ENCODE measurements around the gene CAB39.
"Not testable (repeated sequence)": the region's sequence is repeated elsewhere in the genome, so short reads cannot be mapped to it uniquely, and the experiment has no call there.

Gene CAB39

GRCh38 chr2:230713331-230714135 is 891 bp downstream of the CAB39 start:
- in situ Hi-C loops (cut with HindIII; ENCODE audit: low sequenced_read_pairs), result loop anchor here (5.0 kb wide), 2 partner anchors 49 to 94 kb away; no protein-coding TSS in a partner anchor

- in situ Hi-C loops (cut with HindIII; ENCODE audit: low sequenced_read_pairs), result loop anchor here (5.0 kb wide), 2 partner anchors 48 to 93 kb away; no protein-coding TSS in a partner anchor
These were observed 1.5 kb downstream of the CAB39 start for GRCh38 chr2:230714136-230714480.

GRCh38 chr2:230715201-230715600 is 2.6 kb downstream of the CAB39 start:
- in situ Hi-C loops (cut with HindIII; ENCODE audit: low sequenced_read_pairs), result no loop called here

GRCh38 chr2:230716588-230716987 is 3.9 kb downstream of the CAB39 start:
- in situ Hi-C loops (cut with HindIII; ENCODE audit: low sequenced_read_pairs), result no loop called here

GRCh38 chr2:230717600-230717999 is 5.0 kb downstream of the CAB39 start:
- in situ Hi-C loops (cut with HindIII; ENCODE audit: low sequenced_read_pairs), result no loop called here

GRCh38 chr2:230719340-230719739 is 6.7 kb downstream of the CAB39 start:
- in situ Hi-C loops (cut with HindIII; ENCODE audit: low sequenced_read_pairs), result no loop called here

GRCh38 chr2:230721712-230722111 is 9.1 kb downstream of the CAB39 start:
- in situ Hi-C loops (cut with HindIII; ENCODE audit: low sequenced_read_pairs), result no loop called here

- in situ Hi-C loops (cut with HindIII; ENCODE audit: low sequenced_read_pairs), result no loop called here
These were observed 9.7 kb downstream of the CAB39 start for GRCh38 chr2:230722207-230722885.

GRCh38 chr2:230723363-230723762 is 10.7 kb downstream of the CAB39 start:
- in situ Hi-C loops (cut with HindIII; ENCODE audit: low sequenced_read_pairs), result no loop called here

GRCh38 chr2:230724957-230725356 is 12.3 kb downstream of the CAB39 start:
- in situ Hi-C loops (cut with HindIII; ENCODE audit: low sequenced_read_pairs), result not testable (repeated sequence)

GRCh38 chr2:230731512-230731911 is 18.9 kb downstream of the CAB39 start:
- in situ Hi-C loops (cut with HindIII; ENCODE audit: low sequenced_read_pairs), result no loop called here

GRCh38 chr2:230732914-230733401 is 20.3 kb downstream of the CAB39 start:
- in situ Hi-C loops (cut with HindIII; ENCODE audit: low sequenced_read_pairs), result no loop called here

GRCh38 chr2:230734247-230735175 is 21.9 kb downstream of the CAB39 start:
- in situ Hi-C loops (cut with HindIII; ENCODE audit: low sequenced_read_pairs), result no loop called here

- in situ Hi-C loops (cut with HindIII; ENCODE audit: low sequenced_read_pairs), result no loop called here
These were observed 23.2 kb downstream of the CAB39 start for GRCh38 chr2:230735884-230736283.

- in situ Hi-C loops (cut with HindIII; ENCODE audit: low sequenced_read_pairs), result no loop called here
These were observed 24.7 kb downstream of the CAB39 start for GRCh38 chr2:230737300-230737699.

GRCh38 chr2:230737791-230738226 is 25.2 kb downstream of the CAB39 start:
- in situ Hi-C loops (cut with HindIII; ENCODE audit: low sequenced_read_pairs), result no loop called here

- in situ Hi-C loops (cut with HindIII; ENCODE audit: low sequenced_read_pairs), result no loop called here
These were observed 25.8 kb downstream of the CAB39 start for GRCh38 chr2:230738391-230738811.

GRCh38 chr2:230738924-230739323 is 26.3 kb downstream of the CAB39 start:
- in situ Hi-C loops (cut with HindIII; ENCODE audit: low sequenced_read_pairs), result no loop called here

- in situ Hi-C loops (cut with HindIII; ENCODE audit: low sequenced_read_pairs), result no loop called here
These were observed 27.3 kb downstream of the CAB39 start for GRCh38 chr2:230739961-230740360.

GRCh38 chr2:230742781-230743180 is 30.1 kb downstream of the CAB39 start:
- in situ Hi-C loops (cut with HindIII; ENCODE audit: low sequenced_read_pairs), result no loop called here

GRCh38 chr2:230746213-230746612 is 33.6 kb downstream of the CAB39 start:
- in situ Hi-C loops (cut with HindIII; ENCODE audit: low sequenced_read_pairs), result no loop called here
